RWPE2 (cell line): ENCODE measurements around the gene HECTD4.

Experiments
- ATAC-seq: fragments of 200-7000 bp; cut with Tn5 transposase; 3 replicates; pipeline ENCODE4 v1.9.1; 2021; ENCODE audit warnings: low read depth
- DNase-seq: peaks from one replicate; pipeline ENCODE4 v3.0.0-alpha.2; 2020; ENCODE audit warnings: low spot score
- H3K27ac ChIP-seq: fragments of 450-650 bp; 2 replicates; pipeline ENCODE4 v1.5.1; 2017; ENCODE audit warnings: mild to moderate bottlenecking; ENCODE audit not compliant: poor library complexity, severe bottlenecking
- H3K27me3 ChIP-seq: fragments of 250-450 bp; sonication (Bioruptor Pico); 2 replicates; pipeline ENCODE4 v1.5.1; 2021; ENCODE audit warnings: mild to moderate bottlenecking, moderate library complexity; ENCODE audit not compliant: insufficient read depth, poor library complexity, severe bottlenecking
- H3K36me3 ChIP-seq: fragments of 250-450 bp; sonication (Bioruptor Pico); 2 replicates; pipeline ENCODE4 v1.5.1; 2020; ENCODE audit warnings: low read depth, mild to moderate bottlenecking, moderate library complexity
- H3K4me1 ChIP-seq: fragments of 250-450 bp; sonication (Bioruptor Pico); 2 replicates; pipeline ENCODE4 v1.5.1; 2021; ENCODE audit warnings: mild to moderate bottlenecking, moderate library complexity; ENCODE audit not compliant: insufficient read depth, poor library complexity, severe bottlenecking
- H3K4me3 ChIP-seq: fragments of 250-450 bp; sonication (Bioruptor Pico); 2 replicates; pipeline ENCODE4 v1.5.1; 2021; ENCODE audit warnings: mild to moderate bottlenecking, moderate library complexity; ENCODE audit not compliant: severe bottlenecking
- H3K9me3 ChIP-seq: fragments of 250-450 bp; sonication (Bioruptor Pico); 2 replicates; pipeline ENCODE4 v1.5.1; 2021; ENCODE audit warnings: mild to moderate bottlenecking, moderate library complexity; ENCODE audit not compliant: severe bottlenecking
- CTCF ChIP-seq: fragments of 450-650 bp; IDR thresholded peaks from one replicate; pipeline ENCODE4 v1.5.1; 2017; ENCODE audit warnings: mild to moderate bottlenecking, moderate library complexity; ENCODE audit not compliant: poor library complexity, severe bottlenecking

Gene HECTD4

GRCh38 chr12:112133418-112133817 is 248.8 kb downstream of the HECTD4 start:
- peaks cover 50% of the 10 kb centered on the region for H3K36me3 ChIP-seq
- H3K27ac ChIP-seq: no peak overlapping the region
- DNase-seq (no peak), ATAC-seq (no peak)
- no peak for TF ChIP-seq CTCF
- H3K4me1 ChIP-seq: peaks cover 4% of the 10 kb centered on the region
- H3K4me3 ChIP-seq: no peak overlapping the region
- no peaks in the 10 kb centered on the region for H3K27me3 ChIP-seq
- no peaks in the 10 kb centered on the region for H3K9me3 ChIP-seq

- Histone ChIP-seq H3K27ac (no peak overlapping the region), H3K36me3 (peaks cover 32% of the 10 kb centered on the region), H3K9me3 (no peaks in the 10 kb centered on the region), H3K27me3 (no peaks in the 10 kb centered on the region), H3K4me3 (no peak overlapping the region), H3K4me1 (peaks cover 7% of the 10 kb centered on the region)
- DNase-seq (no peak), ATAC-seq (no peak)
- TF ChIP-seq CTCF: no peak
Measured at GRCh38 chr12:112131686-112132085, 250.5 kb downstream of the HECTD4 start.

- H3K4me1 ChIP-seq: peaks cover 7% of the 10 kb centered on the region
- ATAC-seq (no peak), DNase-seq (no peak)
- TF ChIP-seq CTCF: no peak
- no peaks in the 10 kb centered on the region for H3K27me3 ChIP-seq
- H3K27ac ChIP-seq: peak overlapping the region; percentile 14
- no peaks in the 10 kb centered on the region for H3K9me3 ChIP-seq
- H3K4me3 ChIP-seq: no peak overlapping the region
- H3K36me3 ChIP-seq: peaks cover 24% of the 10 kb centered on the region
Measured at GRCh38 chr12:112130441-112130998, 251.7 kb downstream of the HECTD4 start.

- Histone ChIP-seq H3K36me3 (peaks cover 10% of the 10 kb centered on the region), H3K27me3 (no peaks in the 10 kb centered on the region), H3K27ac (no peak overlapping the region), H3K9me3 (no peaks in the 10 kb centered on the region), H3K4me1 (peaks cover 19% of the 10 kb centered on the region), H3K4me3 (no peak overlapping the region)
- ATAC-seq (no peak), DNase-seq (no peak)
- TF ChIP-seq CTCF: no peak
Measured at GRCh38 chr12:112126911-112127310, 255.3 kb downstream of the HECTD4 start.

GRCh38 chr12:112126000-112126438 is 256.2 kb downstream of the HECTD4 start:
- ATAC-seq: no peak
- H3K27me3 ChIP-seq: no peaks in the 10 kb centered on the region
- H3K9me3 ChIP-seq: no peaks in the 10 kb centered on the region
- TF ChIP-seq CTCF: no peak
- peak overlapping the region; percentile 31 for H3K27ac ChIP-seq
- peaks cover 1% of the 10 kb centered on the region; the same call in 1 of the 2 replicates for H3K36me3 ChIP-seq
- peak overlapping the region; percentile 66 for H3K4me3 ChIP-seq
- H3K4me1 ChIP-seq: peaks cover 22% of the 10 kb centered on the region
- no peak for DNase-seq
